ENCODE data around the gene CYP2U1. TPM values are rescaled to one million over a fixed set of nuclear protein-coding genes. Genes with fewer than 3 reads are reported as not detected.

Gene CYP2U1
- total and polyA plus RNA-seq, 2 of the 8 experiments (the other 6 are each of a cell fraction or from before 2014, with no cell fraction given): 3.1 to 5.0 TPM

GRCh38 chr4:107978716-107979451 lies 47.5 kb downstream of the CYP2U1 start:
- FAIRE-seq: no peak
- 93% methylated on average over 2 of the region's 2 CpGs; no CpG with 5 or more reads in 1 of the 2 experiments for WGBS, 2 experiments (ENCODE audit: extremely low coverage in 1 of 2, insufficient coverage in 1 of 2, insufficient read length in 1 of 2, insufficient replicate concordance in 2 of 2, low coverage in 1 of 2, low lambda C conversion rate in 2 of 2, missing lambda C conversion rate in 1 of 2)
- no peak overlapping the region for H3K56ac ChIP-seq (replicated peaks; ENCODE audit: insufficient read length, low read depth, low read length)

More at GRCh38 chr4:107978716-107979451, 47.5 kb downstream of the CYP2U1 start:
- Histone ChIP-seq H4K91ac (replicated peaks; ENCODE audit: insufficient read length, low read length) (no peak overlapping the region), H2AFZ (ENCODE audit: low read length) (no peak overlapping the region), H4K8ac (ENCODE audit: extremely low read depth, insufficient read depth, low read length) (no peak overlapping the region), H3K14ac (ENCODE audit: insufficient read length) (no peak overlapping the region), H2AK5ac (ENCODE audit: low read depth, low read length) (no peak overlapping the region), H3K23me2 (ENCODE audit: low read depth, low read length) (no peaks in the 10 kb centered on the region), H3K36me3 (ENCODE audit: control insufficient read depth in 2 of 4, insufficient read depth in 4 of 4, low read length in 3 of 4) (no peaks in the 10 kb centered on the region), H2BK15ac (ENCODE audit: low read length) (no peak overlapping the region), H3K4me1 (replicated peaks in 1 of 4; ENCODE audit: control insufficient read depth in 3 of 4, insufficient read depth in 4 of 4, low read length in 3 of 4) (no peaks in the 10 kb centered on the region), H3K9ac (replicated peaks in 1 of 4; ENCODE audit: extremely low read depth in 1 of 4, low read depth in 3 of 4, low read length in 3 of 4) (no peak overlapping the region), H3K4ac (replicated peaks; ENCODE audit: insufficient read length, low read depth, low read length) (no peak overlapping the region), H3K27ac (ENCODE audit: low read depth, low read length) (no peak overlapping the region), H4K20me1 (replicated peaks in 1 of 2; ENCODE audit: control insufficient read depth in 1 of 2, insufficient read depth in 2 of 2, low read length in 2 of 2) (no peaks in the 10 kb centered on the region), H3K4me3 (ENCODE audit: extremely low read depth in 1 of 4, insufficient read depth in 2 of 4, low read depth in 3 of 4, low read length in 4 of 4) (no peak overlapping the region), H3K23ac (ENCODE audit: insufficient read length) (no peak overlapping the region), H4K5ac (ENCODE audit: insufficient read length, low read depth, low read length) (no peak overlapping the region), H2BK120ac (replicated peaks; ENCODE audit: low read depth, low read length) (no peak overlapping the region), H3K79me1 (ENCODE audit: low read depth, low read length) (no peaks in the 10 kb centered on the region), H2BK12ac (ENCODE audit: low read depth, low read length) (no peak overlapping the region), H2BK5ac (ENCODE audit: low read depth, low read length) (no peak overlapping the region), H3K4me2 (ENCODE audit: insufficient read depth in 1 of 2, low read depth in 2 of 2, low read length in 2 of 2) (no peak overlapping the region), H3K18ac (ENCODE audit: extremely low read depth, low read length) (no peak overlapping the region), H3K9me3 (ENCODE audit: insufficient read depth in 2 of 2, low read depth in 1 of 2, low read length in 1 of 2) (no peaks in the 10 kb centered on the region; a peak in 1 of 4 replicates), H3K79me2 (ENCODE audit: control insufficient read depth in 1 of 2, insufficient read depth in 2 of 2, low read length in 2 of 2) (no peaks in the 10 kb centered on the region), H2BK20ac (ENCODE audit: low read length) (no peak overlapping the region), H3K27me3 (replicated peaks in 1 of 4; ENCODE audit: control insufficient read depth in 3 of 4, extremely low read depth in 1 of 4, insufficient read depth in 3 of 4, low read length in 3 of 4) (no peaks in the 10 kb centered on the region)
- CTCF ChIA-PET (ENCODE audit: partially characterized antibody): interaction anchor here (1.0 kb wide), 1 partner anchor 52 kb away, joined by 3 read pairs; no protein-coding TSS in a partner anchor
- TF ChIP-seq POU5F1 (IDR thresholded peaks at IDR 0.05; ENCODE audit: low read depth, low read length) (no peak), FOSL1 (IDR thresholded peaks at IDR 0.05; ENCODE audit: insufficient read depth, low read depth, low read length) (no peak), PHF8 (conservative IDR thresholded peaks at IDR 0.05; ENCODE audit: low read depth, low read length) (no peak), JUN (IDR thresholded peaks at IDR 0.05; ENCODE audit: low read depth, low read length) (no peak), TAF1 (IDR thresholded peaks at IDR 0.05; ENCODE audit: low read depth, low read length) (no peak), SIN3A (conservative IDR thresholded peaks at IDR 0.05 in 1 of 2, IDR thresholded peaks at IDR 0.05 in 1 of 2; ENCODE audit: low read depth in 1 of 2, low read length in 2 of 2) (no peak), CTCF (IDR thresholded peaks at IDR 0.05; ENCODE audit: control extremely low read depth in 1 of 3, insufficient read depth in 1 of 3, low read depth in 1 of 3, low read length in 3 of 3) (no peak), KDM5A (IDR thresholded peaks at IDR 0.05; ENCODE audit: low read length) (no peak), ZNF274 (IDR thresholded peaks at IDR 0.05; ENCODE audit: borderline replicate concordance, extremely low read depth, low read length) (no peak), SP1 (IDR thresholded peaks at IDR 0.05; ENCODE audit: low read depth, low read length) (no peak), CHD2 (IDR thresholded peaks at IDR 0.05; ENCODE audit: low read length) (no peak)
- no peak for DNase-seq (ENCODE audit: low read depth in 1 of 2, low spot score in 2 of 2)
- POLR2A ChIA-PET (ENCODE audit: partially characterized antibody): no interaction called here

Measured in H1 (cell line).